ENCODE measurements around the gene UBIAD1. TPM values are rescaled to one million over a fixed set of nuclear protein-coding genes. Genes with fewer than 3 reads are reported as not detected.

Gene UBIAD1
- total RNA-seq, 6 experiments from 2014 or later: 12.8 to 18.3 (median 13.8) TPM

DNA sequence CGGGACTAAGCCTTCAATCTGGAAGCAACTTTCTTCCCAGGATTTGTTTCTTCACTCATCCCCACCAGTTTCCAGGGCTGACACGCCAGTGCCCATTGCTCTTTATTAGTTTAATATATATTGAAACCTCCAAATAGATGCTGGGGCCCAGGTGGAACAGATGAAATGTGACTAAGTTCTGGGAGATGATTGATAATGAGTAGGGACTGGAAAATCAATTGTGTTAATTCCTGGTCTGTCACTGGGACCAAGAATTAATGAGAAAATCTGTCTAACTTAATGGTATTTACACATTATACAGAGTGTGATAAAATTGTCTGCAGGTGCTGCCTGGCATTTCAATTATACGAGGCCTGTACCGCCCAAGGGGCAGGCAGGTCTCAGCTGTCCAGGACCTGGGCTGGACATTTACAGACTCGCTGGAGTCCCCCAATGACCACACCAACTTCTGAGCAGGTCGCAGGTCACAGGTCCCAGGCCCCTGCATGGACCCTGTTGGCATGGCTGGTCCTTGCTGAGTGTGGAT, 35.8 kb downstream of the UBIAD1 start:
- Mint-ChIP-seq H3K27ac (no peak overlapping the region), H3K4me3 (no peak overlapping the region), H3K9me3 (no peaks in the 10 kb centered on the region; the same call in 1 of the 2 replicates), H3K36me3 (ENCODE audit: low read depth) (no peaks in the 10 kb centered on the region), H3K4me1 (ENCODE audit: low read depth) (no peaks in the 10 kb centered on the region), H3K27me3 (ENCODE audit: insufficient read depth) (peaks cover 33% of the 10 kb centered on the region)
- TF ChIP-seq, protein P1, sequence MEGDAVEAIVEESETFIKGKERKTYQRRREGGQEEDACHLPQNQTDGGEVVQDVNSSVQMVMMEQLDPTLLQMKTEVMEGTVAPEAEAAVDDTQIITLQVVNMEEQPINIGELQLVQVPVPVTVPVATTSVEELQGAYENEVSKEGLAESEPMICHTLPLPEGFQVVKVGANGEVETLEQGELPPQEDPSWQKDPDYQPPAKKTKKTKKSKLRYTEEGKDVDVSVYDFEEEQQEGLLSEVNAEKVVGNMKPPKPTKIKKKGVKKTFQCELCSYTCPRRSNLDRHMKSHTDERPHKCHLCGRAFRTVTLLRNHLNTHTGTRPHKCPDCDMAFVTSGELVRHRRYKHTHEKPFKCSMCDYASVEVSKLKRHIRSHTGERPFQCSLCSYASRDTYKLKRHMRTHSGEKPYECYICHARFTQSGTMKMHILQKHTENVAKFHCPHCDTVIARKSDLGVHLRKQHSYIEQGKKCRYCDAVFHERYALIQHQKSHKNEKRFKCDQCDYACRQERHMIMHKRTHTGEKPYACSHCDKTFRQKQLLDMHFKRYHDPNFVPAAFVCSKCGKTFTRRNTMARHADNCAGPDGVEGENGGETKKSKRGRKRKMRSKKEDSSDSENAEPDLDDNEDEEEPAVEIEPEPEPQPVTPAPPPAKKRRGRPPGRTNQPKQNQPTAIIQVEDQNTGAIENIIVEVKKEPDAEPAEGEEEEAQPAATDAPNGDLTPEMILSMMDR (IDR thresholded peaks at IDR 0.05): no peak
- no peak for DNase-seq

DNA sequence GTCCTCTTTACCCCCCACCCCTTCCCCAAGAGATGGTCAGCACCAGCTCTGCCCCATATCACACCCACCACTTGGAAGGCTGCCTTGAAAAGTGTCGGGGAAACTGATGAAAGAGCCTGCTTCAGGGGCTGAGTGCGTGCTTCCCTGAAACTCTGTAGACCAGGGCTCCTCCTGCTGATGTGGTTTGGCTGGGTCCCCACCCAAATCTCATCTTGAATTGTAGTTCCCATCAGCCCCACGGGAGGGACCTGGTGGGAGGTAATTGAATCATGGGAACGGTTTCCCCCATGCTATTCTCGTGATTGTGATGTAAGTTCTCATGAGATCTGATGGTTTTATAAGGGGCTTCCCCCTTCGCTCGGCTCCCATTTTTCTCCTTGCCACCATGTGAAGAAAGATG, 36.4 kb downstream of the UBIAD1 start:
- TF ChIP-seq, protein P1 (IDR thresholded peaks at IDR 0.05): no peak
- Mint-ChIP-seq H3K9me3 (no peaks in the 10 kb centered on the region; the same call in 1 of the 2 replicates), H3K27ac (no peak overlapping the region), H3K4me1 (ENCODE audit: low read depth) (no peaks in the 10 kb centered on the region), H3K27me3 (ENCODE audit: insufficient read depth) (peaks cover 35% of the 10 kb centered on the region), H3K36me3 (ENCODE audit: low read depth) (no peaks in the 10 kb centered on the region), H3K4me3 (no peak overlapping the region)
- DNase-seq: no peak

DNA sequence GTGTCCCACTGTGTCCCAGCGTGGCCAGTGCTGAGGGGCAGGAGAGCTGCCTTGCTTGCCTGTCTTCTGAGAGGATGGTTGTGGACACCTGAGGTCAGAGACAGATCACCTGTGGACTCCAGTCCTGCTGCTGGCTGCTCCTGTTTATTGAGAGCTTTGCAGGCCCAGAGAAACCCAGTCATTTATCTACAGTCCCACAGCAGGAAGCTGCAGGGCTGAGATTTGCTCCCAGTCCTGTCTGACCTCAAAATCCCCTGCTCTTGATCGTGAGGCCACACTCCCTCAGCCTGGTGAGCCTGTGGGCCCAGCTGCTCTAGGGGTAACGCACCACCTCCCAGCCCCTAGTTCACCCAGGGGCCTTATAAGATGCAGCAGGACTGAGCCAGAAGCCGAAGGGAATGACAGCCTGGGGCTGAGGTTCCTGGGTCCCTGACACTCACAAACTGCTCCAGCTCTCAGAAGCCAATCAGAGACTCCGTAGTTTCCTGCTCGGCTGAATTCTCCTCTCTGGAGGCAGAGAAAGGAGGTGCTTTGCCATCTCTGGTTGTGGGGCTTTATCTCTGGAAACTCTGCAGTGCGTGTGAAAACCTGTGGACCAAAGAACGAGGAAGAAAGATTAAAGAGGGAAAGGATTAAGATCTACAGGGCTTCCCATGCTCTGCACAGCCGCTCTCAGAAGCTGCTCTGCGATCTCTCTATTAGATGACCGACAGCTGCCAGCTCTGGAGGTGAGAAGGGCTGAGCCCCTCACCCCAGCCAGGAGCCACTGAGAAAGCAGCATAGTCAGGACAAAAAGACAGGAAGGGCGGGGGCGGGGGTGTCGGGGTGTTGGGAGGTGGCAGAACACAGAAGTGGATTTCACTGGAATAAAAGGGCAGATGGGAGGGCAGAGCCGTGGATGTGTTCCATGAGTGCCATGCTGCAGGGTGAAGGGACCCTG, 39.1 kb downstream of the UBIAD1 start:
- TF ChIP-seq, protein P1 (IDR thresholded peaks at IDR 0.05): no peak
- Mint-ChIP-seq H3K36me3 (ENCODE audit: low read depth) (no peaks in the 10 kb centered on the region), H3K4me1 (ENCODE audit: low read depth) (no peaks in the 10 kb centered on the region), H3K9me3 (no peaks in the 10 kb centered on the region), H3K4me3 (no peak overlapping the region), H3K27ac (no peak overlapping the region), H3K27me3 (ENCODE audit: insufficient read depth) (peaks cover 44% of the 10 kb centered on the region)
- DNase-seq: no peak

DNA sequence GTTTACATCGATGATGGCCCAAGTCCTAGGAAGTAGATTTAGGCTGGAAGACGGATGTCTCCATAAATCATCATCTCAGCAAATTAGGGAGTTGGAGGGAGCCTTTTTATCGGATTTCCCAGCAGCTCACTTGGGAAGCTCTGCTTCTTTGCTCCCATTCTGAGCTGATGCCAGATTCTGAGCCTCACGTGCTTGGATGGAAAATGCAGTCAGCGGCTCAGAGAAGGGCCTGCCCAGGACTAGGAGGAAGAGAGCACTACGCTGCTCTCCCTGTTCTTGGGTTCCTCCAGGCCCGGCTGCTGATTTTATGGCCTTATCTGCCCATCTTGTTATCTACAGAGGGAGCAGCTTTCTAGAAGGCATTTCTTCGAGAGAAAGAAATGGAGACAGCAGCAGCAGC, 42.0 kb downstream of the UBIAD1 start:
- Mint-ChIP-seq H3K27ac (no peak overlapping the region), H3K4me3 (no peak overlapping the region), H3K36me3 (ENCODE audit: low read depth) (no peaks in the 10 kb centered on the region), H3K9me3 (no peaks in the 10 kb centered on the region), H3K27me3 (ENCODE audit: insufficient read depth) (peaks cover 37% of the 10 kb centered on the region), H3K4me1 (ENCODE audit: low read depth) (no peaks in the 10 kb centered on the region)
- no peak for DNase-seq
- TF ChIP-seq, protein P1 (IDR thresholded peaks at IDR 0.05): no peak

DNA sequence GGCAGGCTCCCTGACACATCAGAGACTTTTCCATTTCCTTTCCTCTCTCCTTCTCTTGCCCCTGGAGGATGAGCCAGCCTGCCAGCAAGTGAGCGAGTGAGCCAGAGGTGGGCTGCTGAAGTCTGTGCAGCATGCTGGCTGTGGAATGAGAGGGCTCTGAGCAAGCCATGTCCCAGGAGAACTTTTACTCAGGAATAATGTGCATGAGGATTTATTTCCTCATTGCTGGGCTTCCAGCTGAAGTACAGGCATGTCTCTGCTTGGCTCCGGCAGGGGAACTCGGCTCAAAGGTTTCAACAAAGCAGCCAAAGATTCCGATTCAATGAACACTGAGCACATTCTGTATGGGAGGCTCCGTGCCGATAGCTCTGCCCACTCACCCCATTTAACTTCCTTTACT, 43.7 kb downstream of the UBIAD1 start:
- H3K4me3 Mint-ChIP-seq: no peak overlapping the region
- TF ChIP-seq, protein P1 (IDR thresholded peaks at IDR 0.05): no peak
- no peaks in the 10 kb centered on the region for H3K36me3 Mint-ChIP-seq (ENCODE audit: low read depth)
- peaks cover 42% of the 10 kb centered on the region for H3K27me3 Mint-ChIP-seq (ENCODE audit: insufficient read depth)
- no peak for DNase-seq
- no peak overlapping the region for H3K27ac Mint-ChIP-seq
- no peaks in the 10 kb centered on the region for H3K9me3 Mint-ChIP-seq
- no peaks in the 10 kb centered on the region for H3K4me1 Mint-ChIP-seq (ENCODE audit: low read depth)

All from HFFc6 (cell line).